GM12878 (cell line): ENCODE data around the gene MSL1. TPM values are rescaled to one million over a fixed set of nuclear protein-coding genes. Genes with fewer than 3 reads are reported as not detected.

ENCODE experiments used
- ATAC-seq: fragments of 200-7000 bp; cut with Tn5 transposase; 3 replicates; pipeline ENCODE4 v1.9.1; 2020; ENCODE audit warnings: mild to moderate bottlenecking, moderate library complexity
- BruUV-seq: library from RNA; stranded (reverse); fragments of 400-500 nt; replicated peaks from 2 replicates; lab custom pipeline; 2021; lab: Mats Ljungman, UMichigan
- CTCF ChIA-PET: fragments of 300-600 bp; sonication (Branson Sonifier 250); formaldehyde crosslinking; extraction: SDS; loops from one replicate; lab custom pipeline; 2021; ENCODE audit warnings: inconsistent platforms; lab: Yijun Ruan, JAX
- POLR2A ChIA-PET: fragments of 350-600 bp; formaldehyde crosslinking; extraction: SDS; loops from one replicate; lab custom pipeline; 2021; ENCODE audit warnings: inconsistent platforms; lab: Charles Lee
- RAD21 ChIA-PET: fragments of 300-600 bp; sonication (Branson Sonifier 250); formaldehyde crosslinking; loops from one replicate; lab custom pipeline; 2023; ENCODE audit warnings: antibody characterized with exemption; ENCODE audit not compliant: unreplicated experiment; lab: Charles Lee
- SMC1A ChIA-PET: fragments of 300-600 bp; sonication (Branson Sonifier 250); formaldehyde crosslinking; loops from one replicate; lab custom pipeline; 2023; ENCODE audit not compliant: unreplicated experiment, uncharacterized antibody; lab: Charles Lee
- DNase-seq: peaks from one replicate; pipeline ENCODE4 v3.0.0-alpha.2; 2011; ENCODE audit warnings: low read depth, low spot score
- FAIRE-seq: peaks from 3 replicates; lab custom pipeline; 2011; peaks lifted over from hg19 to GRCh38; lab: Jason Lieb, UNC
- H2AFZ ChIP-seq: 2 replicates; pipeline ENCODE4 v1.6.0; 2011; ENCODE audit warnings: low read depth, low read length, control low read depth; ENCODE audit not compliant: control insufficient read depth
- H3K27ac ChIP-seq: 2 replicates; pipeline ENCODE4 v1.5.1; 2011; ENCODE audit warnings: control low read depth; ENCODE audit not compliant: control insufficient read depth, insufficient read depth
- H3K27me3 ChIP-seq, 2 experiments: replicated peaks in 1 of 2; 2 replicates each; pipeline versions ENCODE4 v1.6.0 to v1.6.1; 2011; ENCODE audit warnings: low read length in 1 of 2; ENCODE audit not compliant: control insufficient read depth in 2 of 2, insufficient read depth in 2 of 2
- H3K36me3 ChIP-seq, 2 experiments: 2 replicates each; pipeline ENCODE4 v1.5.1; 2011; ENCODE audit warnings: low read length in 1 of 2; ENCODE audit not compliant: control insufficient read depth in 2 of 2, insufficient read depth in 2 of 2
- H3K4me1 ChIP-seq: 2 replicates; pipeline ENCODE4 v1.6.1; 2011; ENCODE audit warnings: mild to moderate bottlenecking, low read length, moderate library complexity, mixed read lengths; ENCODE audit not compliant: control insufficient read depth, insufficient read depth
- H3K4me2 ChIP-seq: 2 replicates; pipeline ENCODE4 v1.6.0; 2011; ENCODE audit warnings: control low read depth; ENCODE audit not compliant: control insufficient read depth, insufficient read depth
- H3K4me3 ChIP-seq: fragments of 200-600 bp; sonication (generic); 2 replicates; pipeline ENCODE4 v1.5.1; 2016
- H3K79me2 ChIP-seq: 2 replicates; pipeline ENCODE4 v1.6.0; 2011; ENCODE audit warnings: low read length; ENCODE audit not compliant: control insufficient read depth, insufficient read depth
- H3K9ac ChIP-seq: 2 replicates; pipeline ENCODE4 v1.8.0; 2011; ENCODE audit warnings: low read length, control low read depth, mixed read lengths; ENCODE audit not compliant: control insufficient read depth, insufficient read depth
- H3K9me3 ChIP-seq: replicated peaks from 3 replicates; pipeline ENCODE4 v1.5.1; 2011; ENCODE audit warnings: mild to moderate bottlenecking, low read length; ENCODE audit not compliant: control insufficient read depth, insufficient read depth
- H4K20me1 ChIP-seq: 2 replicates; pipeline ENCODE4 v1.6.0; 2011; ENCODE audit not compliant: control insufficient read depth, insufficient read depth
- BRCA1 ChIP-seq: IDR thresholded peaks from 2 replicates; pipeline ENCODE4 v1.6.1; 2011; ENCODE audit warnings: low read depth, low read length, improper control_type of control experiment
- IRF3 ChIP-seq: fragments of 450-650 bp; IDR thresholded peaks from 2 replicates; pipeline ENCODE4 v1.6.1; 2014; ENCODE audit warnings: mild to moderate bottlenecking
- NFYB ChIP-seq: IDR thresholded peaks from 2 replicates; pipeline ENCODE4 v1.6.1; 2011; ENCODE audit warnings: low read depth, mild to moderate bottlenecking, low read length, improper control_type of control experiment, moderate library complexity; ENCODE audit not compliant: insufficient read depth
- NR2C1 ChIP-seq: fragments of 450-650 bp; IDR thresholded peaks from 2 replicates; pipeline ENCODE4 v1.6.1; 2017; ENCODE audit warnings: antibody characterized with exemption, mild to moderate bottlenecking, moderate library complexity
- PML ChIP-seq: IDR thresholded peaks from 2 replicates; pipeline ENCODE4 v1.6.1; 2012; ENCODE audit warnings: low read length, inconsistent platforms
- POLR2AphosphoS5 ChIP-seq: IDR thresholded peaks from 2 replicates; pipeline ENCODE4 v1.6.1; 2011; ENCODE audit warnings: mild to moderate bottlenecking, low read length, inconsistent platforms
- RAD21 ChIP-seq: IDR thresholded peaks from 2 replicates; pipeline ENCODE4 v1.6.1; 2011; ENCODE audit warnings: mild to moderate bottlenecking, low read depth, low read length, moderate library complexity; ENCODE audit not compliant: insufficient read depth
- YBX1 ChIP-seq: fragments of 450-650 bp; IDR thresholded peaks from 2 replicates; pipeline ENCODE4 v1.6.1; 2016; ENCODE audit warnings: antibody characterized with exemption
- YY1 ChIP-seq: IDR thresholded peaks from 2 replicates; pipeline ENCODE4 v1.6.1; 2011; ENCODE audit warnings: low read depth, mild to moderate bottlenecking, low read length
- ZNF384 ChIP-seq: IDR thresholded peaks from 2 replicates; pipeline ENCODE4 v1.6.1; 2012; ENCODE audit warnings: low read depth, mild to moderate bottlenecking, low read length, improper control_type of control experiment, borderline replicate concordance
- ZZZ3 ChIP-seq: IDR thresholded peaks from 2 replicates; pipeline ENCODE4 v1.6.1; 2011; ENCODE audit warnings: low read depth; ENCODE audit not compliant: control insufficient read depth, insufficient read length
- WGBS: methylation state at CpG from one replicate; pipeline ENCODE4 v1.1.6; 2016; ENCODE audit warnings: low lambda C conversion rate; ENCODE audit not compliant: insufficient replicate concordance, insufficient coverage; ENCODE audit errors: missing lambda C conversion rate; 5-methylcytosine and 5-hydroxymethylcytosine counted together
- in situ Hi-C: fragments of 300-500 bp; cut with MboI; formaldehyde crosslinking; loops from 9 replicates; pipeline ENCODE4 v1.14.3; 2018; ENCODE audit warnings: mixed read lengths
- intact Hi-C: fragments of 100-400 bp; cut with micrococcal nuclease; formaldehyde crosslinking; loops from one replicate; pipeline ENCODE4 v1.14.2; 2022; ENCODE audit not compliant: unreplicated experiment
- polyA plus RNA-seq, 11 experiments: library from polyadenylated mRNA; depleted of rRNA in 4 of 11; unstranded in 6 of 11; stranded (reverse) in 5 of 11; fragments of >200 nt; fragmentation: Nextera tagmentation in 4 of 11; fragmentation: Illumina TruSeq in 1 of 11; extraction: Ambion mirVana in 4 of 11; extraction: Trizol in 1 of 11; gene quantifications; 1 replicate in 1 of 11; 2 replicates in 10 of 11; pipeline versions ENCODE4 v1.2.1 to v1.2.3, GENCODE V29; 2011 to 2016; ENCODE audit warnings: inconsistent platforms in 2 of 11, missing spikeins in 2 of 11, low read depth in 1 of 11
- total RNA-seq, 4 experiments: library from RNA; depleted of rRNA in 3 of 4; stranded (reverse); fragments of >200 nt in 3 of 4; fragmentation: Illumina TruSeq in 1 of 4; extraction: Trizol in 1 of 4; gene quantifications; 2 replicates each; pipeline versions ENCODE4 v1.2.1 to v1.2.3, GENCODE V29; 2013 to 2021
- TF ChIP-seq, protein P1 (sequence below): fragments of 450-650 bp; formaldehyde crosslinking; IDR thresholded peaks from 2 replicates; pipeline ENCODE4 v1.4.0; 2022; ENCODE audit warnings: mild to moderate bottlenecking, moderate library complexity
- TF ChIP-seq, protein P2 (sequence below): IDR thresholded peaks from 2 replicates; pipeline ENCODE4 v1.6.1; 2011; ENCODE audit warnings: low read depth, mild to moderate bottlenecking, low read length, moderate library complexity, borderline replicate concordance; ENCODE audit errors: extremely low read depth
- TF ChIP-seq, protein P3 (sequence below): fragments of 450-650 bp; IDR thresholded peaks from 2 replicates; pipeline ENCODE4 v1.6.1; 2016; ENCODE audit warnings: mild to moderate bottlenecking

MSL1 gene
- total and polyA plus RNA-seq, 10 of the 15 experiments (the other 5 are each of a cell fraction or from before 2014, with no cell fraction given), result 6.1 to 95.2 (median 51.8) TPM

GRCh38 chr17:40106760-40107521 lies 14.8 kb upstream of the MSL1 start:
- intact Hi-C loops, result no loop called here
- no TSS peak for BruUV-seq
- Histone ChIP-seq H3K9ac (no peak overlapping the region), H3K36me3 (no peaks in the 10 kb centered on the region), H3K4me1 (peaks cover 60% of the 10 kb centered on the region), H4K20me1 (no peaks in the 10 kb centered on the region), H2AFZ (no peak overlapping the region; the same call in 1 of the 2 replicates), H3K27ac (no peak overlapping the region), H3K9me3 (no peaks in the 10 kb centered on the region), H3K4me2 (no peak overlapping the region; the same call in 1 of the 2 replicates), H3K4me3 (no peak overlapping the region), H3K79me2 (no peaks in the 10 kb centered on the region), H3K27me3 (no peaks in the 10 kb centered on the region)
- ChIA-PET SMC1A (interaction anchor here (1.0 to 1.8 kb wide), 2 partner anchors 8 to 31 kb away, joined by 5 to 6 read pairs; no protein-coding TSS in a partner anchor), RAD21 (interaction anchor here (0.8 to 1.3 kb wide), 3 partner anchors 8 to 62 kb away, joined by 3 to 4 read pairs (median 4); no protein-coding TSS in a partner anchor), CTCF (interaction anchor here (0.6 to 1.4 kb wide), 7 partner anchors 17 to 105 kb away, joined by 3 to 6 read pairs (median 3); partner anchors contain the start of gene CSF3), POLR2A (interaction anchor here (0.6 to 0.8 kb wide), 2 partner anchors 8 to 30 kb away, joined by 4 to 5 read pairs; no protein-coding TSS in a partner anchor)
- in situ Hi-C loops, result no loop called here
- ATAC-seq, result no peak
- DNase-seq, result no peak
- 77% methylated on average over 17 of the region's 20 CpGs for WGBS
- no peak for FAIRE-seq
- TF ChIP-seq YY1 (no peak), YBX1 (no peak), NFYB (no peak), BRCA1 (no peak), ZNF384 (no peak), PML (no peak), NR2C1 (no peak), RAD21 (no peak), ZZZ3 (no peak), POLR2AphosphoS5 (no peak), IRF3 (no peak)
- TF ChIP-seq, protein P1, sequence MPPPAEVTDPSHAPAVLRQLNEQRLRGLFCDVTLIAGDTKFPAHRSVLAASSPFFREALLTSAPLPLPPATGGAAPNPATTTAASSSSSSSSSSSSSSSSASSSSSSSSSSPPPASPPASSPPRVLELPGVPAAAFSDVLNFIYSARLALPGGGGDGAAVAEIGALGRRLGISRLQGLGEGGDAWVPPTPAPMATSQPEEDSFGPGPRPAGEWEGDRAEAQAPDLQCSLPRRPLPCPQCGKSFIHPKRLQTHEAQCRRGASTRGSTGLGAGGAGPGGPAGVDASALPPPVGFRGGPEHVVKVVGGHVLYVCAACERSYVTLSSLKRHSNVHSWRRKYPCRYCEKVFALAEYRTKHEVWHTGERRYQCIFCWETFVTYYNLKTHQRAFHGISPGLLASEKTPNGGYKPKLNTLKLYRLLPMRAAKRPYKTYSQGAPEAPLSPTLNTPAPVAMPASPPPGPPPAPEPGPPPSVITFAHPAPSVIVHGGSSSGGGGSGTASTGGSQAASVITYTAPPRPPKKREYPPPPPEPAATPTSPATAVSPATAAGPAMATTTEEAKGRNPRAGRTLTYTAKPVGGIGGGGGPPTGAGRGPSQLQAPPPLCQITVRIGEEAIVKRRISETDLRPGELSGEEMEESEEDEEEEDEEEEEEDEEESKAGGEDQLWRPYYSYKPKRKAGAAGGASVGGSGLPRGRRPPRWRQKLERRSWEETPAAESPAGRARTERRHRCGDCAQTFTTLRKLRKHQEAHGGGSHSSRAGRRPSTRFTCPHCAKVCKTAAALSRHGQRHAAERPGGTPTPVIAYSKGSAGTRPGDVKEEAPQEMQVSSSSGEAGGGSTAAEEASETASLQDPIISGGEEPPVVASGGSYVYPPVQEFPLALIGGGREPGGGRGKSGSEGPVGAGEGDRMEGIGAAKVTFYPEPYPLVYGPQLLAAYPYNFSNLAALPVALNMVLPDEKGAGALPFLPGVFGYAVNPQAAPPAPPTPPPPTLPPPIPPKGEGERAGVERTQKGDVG, result no peak
- TF ChIP-seq, protein P2, sequence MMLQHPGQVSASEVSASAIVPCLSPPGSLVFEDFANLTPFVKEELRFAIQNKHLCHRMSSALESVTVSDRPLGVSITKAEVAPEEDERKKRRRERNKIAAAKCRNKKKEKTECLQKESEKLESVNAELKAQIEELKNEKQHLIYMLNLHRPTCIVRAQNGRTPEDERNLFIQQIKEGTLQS, result no peak
- TF ChIP-seq, protein P3, sequence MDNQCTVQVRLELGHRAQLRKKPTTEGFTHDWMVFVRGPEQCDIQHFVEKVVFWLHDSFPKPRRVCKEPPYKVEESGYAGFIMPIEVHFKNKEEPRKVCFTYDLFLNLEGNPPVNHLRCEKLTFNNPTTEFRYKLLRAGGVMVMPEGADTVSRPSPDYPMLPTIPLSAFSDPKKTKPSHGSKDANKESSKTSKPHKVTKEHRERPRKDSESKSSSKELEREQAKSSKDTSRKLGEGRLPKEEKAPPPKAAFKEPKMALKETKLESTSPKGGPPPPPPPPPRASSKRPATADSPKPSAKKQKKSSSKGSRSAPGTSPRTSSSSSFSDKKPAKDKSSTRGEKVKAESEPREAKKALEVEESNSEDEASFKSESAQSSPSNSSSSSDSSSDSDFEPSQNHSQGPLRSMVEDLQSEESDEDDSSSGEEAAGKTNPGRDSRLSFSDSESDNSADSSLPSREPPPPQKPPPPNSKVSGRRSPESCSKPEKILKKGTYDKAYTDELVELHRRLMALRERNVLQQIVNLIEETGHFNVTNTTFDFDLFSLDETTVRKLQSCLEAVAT, result no peak
